Activated B cell treated with CpG ODN at 0.5 μM for 24 hours (primary cell): ENCODE data around the gene SALL2. TPM values are rescaled to one million over a fixed set of nuclear protein-coding genes. Genes with fewer than 3 reads are reported as not detected.

Experiments
- ATAC-seq: fragments of 200-7000 bp; cut with Tn5 transposase; one replicate; pipeline ENCODE4 v1.10.0; 2021; ENCODE audit warnings: low read depth, mild to moderate bottlenecking, moderate library complexity
- CTCF ChIA-PET: fragments of 350-600 bp; sonication (Branson Sonifier 250); formaldehyde crosslinking; loops from one replicate; lab custom pipeline; 2021; ENCODE audit warnings: antibody characterized with exemption; lab: Charles Lee
- POLR2A ChIA-PET: fragments of 350-600 bp; sonication (Branson Sonifier 250); formaldehyde crosslinking; loops from one replicate; lab custom pipeline; 2021; ENCODE audit warnings: antibody characterized with exemption; lab: Charles Lee
- DNase-seq: peaks from one replicate; pipeline ENCODE4 v3.0.0; 2022
- H3K27ac Mint-ChIP-seq: one replicate; pipeline ENCODE4 v1.8.0; 2020; ENCODE audit warnings: mixed read lengths
- H3K27me3 Mint-ChIP-seq: one replicate; pipeline ENCODE4 v1.8.0; 2021; ENCODE audit warnings: mixed read lengths
- H3K36me3 Mint-ChIP-seq: one replicate; pipeline ENCODE4 v1.8.0; 2021; ENCODE audit warnings: low read depth, mixed read lengths
- H3K4me1 Mint-ChIP-seq: one replicate; pipeline ENCODE4 v1.8.0; 2021; ENCODE audit warnings: mixed read lengths
- H3K4me3 Mint-ChIP-seq: one replicate; pipeline ENCODE4 v1.8.0; 2020; ENCODE audit warnings: mild to moderate bottlenecking, mixed read lengths
- H3K9me3 Mint-ChIP-seq: one replicate; pipeline ENCODE4 v1.8.0; 2020; ENCODE audit warnings: mixed read lengths
- CTCF ChIP-seq: fragments of 200-600 bp; IDR thresholded peaks from one replicate; pipeline ENCODE4 v1.8.0; 2022; ENCODE audit warnings: antibody characterized with exemption, mild to moderate bottlenecking
- intact Hi-C: fragments of 100-400 bp; cut with micrococcal nuclease; formaldehyde crosslinking; loops from one replicate; pipeline ENCODE4 v1.15.1; 2024
- total RNA-seq: library from RNA; stranded (reverse); gene quantifications from 2 replicates; pipeline ENCODE4 v1.2.3, GENCODE V29; 2022

SALL2 gene
- total RNA-seq: 0.24 and 0.37 TPM in 2 replicates

GRCh38 chr14:21525962-21526671 lies at the start of gene SALL2:
Gene SALL2 (minus strand): TSS chr14:21526346. CDS start chr14:21526127, 219 bp downstream.
- POLR2A ChIA-PET: interaction anchor here (0.6 to 3.0 kb wide), 3 partner anchors 11 to 141 kb away, joined by 3 to 16 read pairs (median 15); partner anchors contain the start of gene METTL3

GRCh38 chr14:21575661-21576060 lies 49.5 kb upstream of the SALL2 start:
- ChIA-PET CTCF (no interaction called here), POLR2A (no interaction called here)
- intact Hi-C loops: no loop called here
- Mint-ChIP-seq H3K4me1 (no peaks in the 10 kb centered on the region), H3K9me3 (peaks cover 4% of the 10 kb centered on the region), H3K27ac (no peak overlapping the region), H3K4me3 (no peak overlapping the region), H3K27me3 (peaks cover 12% of the 10 kb centered on the region), H3K36me3 (no peaks in the 10 kb centered on the region)
- no peak for TF ChIP-seq CTCF
- ATAC-seq (no peak), DNase-seq (no peak)

More at GRCh38 chr14:21525962-21526671, at the start of gene SALL2:
- intact Hi-C loops: no loop called here
- H3K4me3 Mint-ChIP-seq: peak within 1 kb of the TSS; percentile 85
- H3K27ac Mint-ChIP-seq: no peak within 1 kb of the TSS
- no peak for TF ChIP-seq CTCF
- H3K9me3 Mint-ChIP-seq: no peaks in the 10 kb centered on the region
- peaks cover 10% of the 10 kb centered on the region for H3K4me1 Mint-ChIP-seq
- H3K36me3 Mint-ChIP-seq: no peaks in the 10 kb centered on the region
- peak; percentile 64 for ATAC-seq
- DNase-seq: no peak
- CTCF ChIA-PET: interaction anchor here (1.1 kb wide), 1 partner anchor 28 kb away, joined by 8 read pairs; no protein-coding TSS in a partner anchor
- peaks cover 12% of the 10 kb centered on the region for H3K27me3 Mint-ChIP-seq

- Mint-ChIP-seq H3K27me3 (peaks cover 22% of the 10 kb centered on the region), H3K4me1 (no peaks in the 10 kb centered on the region), H3K27ac (no peak overlapping the region), H3K36me3 (no peaks in the 10 kb centered on the region), H3K4me3 (no peak overlapping the region), H3K9me3 (peaks cover 4% of the 10 kb centered on the region)
- TF ChIP-seq CTCF: no peak
- ChIA-PET CTCF (no interaction called here), POLR2A (no interaction called here)
- DNase-seq: no peak
- intact Hi-C loops: no loop called here
- ATAC-seq: no peak
These were observed 46.5 kb upstream of the SALL2 start for GRCh38 chr14:21572604-21573003.

GRCh38 chr14:21558703-21559170 lies 32.6 kb upstream of the SALL2 start:
- Mint-ChIP-seq H3K9me3 (no peaks in the 10 kb centered on the region), H3K27me3 (no peaks in the 10 kb centered on the region), H3K4me1 (peaks cover 3% of the 10 kb centered on the region), H3K27ac (no peak overlapping the region), H3K36me3 (no peaks in the 10 kb centered on the region), H3K4me3 (no peak overlapping the region)
- POLR2A ChIA-PET: interaction anchor here (0.6 kb wide), 1 partner anchor 103 kb away, joined by 7 read pairs; the partner anchor contains the start of gene CHD8
- DNase-seq (no peak), ATAC-seq (no peak)
- no peak for TF ChIP-seq CTCF
- CTCF ChIA-PET: interaction anchor here (6.6 kb wide), 1 partner anchor 61 kb away, joined by 47 read pairs; no protein-coding TSS in a partner anchor
- intact Hi-C loops: loop anchor here (5.0 to 10.0 kb wide), 3 partner anchors 46 to 316 kb away; partner anchors contain the start of genes HNRNPC and METTL3
